Peyer's patch (tissue), 4 donors: ENCODE measurements around the gene CDADC1.

ENCODE experiments used
- CTCF ChIP-seq, 6 experiments: fragments of 450-650 bp in 4 of 6; fragments of 200-600 bp in 2 of 6; sonication (generic) in 1 of 6; IDR thresholded peaks; one replicate each; pipeline ENCODE4 v1.5.1; 2017 to 2019; ENCODE audit warnings: antibody characterized with exemption in 6 of 6, mild to moderate bottlenecking in 3 of 6, moderate library complexity in 1 of 6
- POLR2A ChIP-seq, 2 donors: fragments of 450-650 bp; IDR thresholded peaks; one replicate each; pipeline ENCODE4 v1.5.1; 2017; ENCODE audit warnings: antibody characterized with exemption in 2 of 2, mild to moderate bottlenecking in 2 of 2, moderate library complexity in 2 of 2

- TF ChIP-seq POLR2A (IDR thresholded peaks at IDR 0.05) (no peak), CTCF (IDR thresholded peaks at IDR 0.05) (no peak)
These were observed 57.3 kb downstream of the CDADC1 start for GRCh38 chr13:49304763-49305700.
